GM12892 (cell line): ENCODE measurements around the gene MELTF.

Experiments used
- POLR2A ChIP-seq: IDR thresholded peaks from 2 replicates; pipeline ENCODE4 v1.6.1; 2011; ENCODE audit warnings: low read depth, low read length, control low read depth
- TAF1 ChIP-seq: IDR thresholded peaks from 2 replicates; pipeline ENCODE4 v1.6.1; 2011; ENCODE audit warnings: low read depth, mild to moderate bottlenecking, control low read depth, low read length, borderline replicate concordance

DNA sequence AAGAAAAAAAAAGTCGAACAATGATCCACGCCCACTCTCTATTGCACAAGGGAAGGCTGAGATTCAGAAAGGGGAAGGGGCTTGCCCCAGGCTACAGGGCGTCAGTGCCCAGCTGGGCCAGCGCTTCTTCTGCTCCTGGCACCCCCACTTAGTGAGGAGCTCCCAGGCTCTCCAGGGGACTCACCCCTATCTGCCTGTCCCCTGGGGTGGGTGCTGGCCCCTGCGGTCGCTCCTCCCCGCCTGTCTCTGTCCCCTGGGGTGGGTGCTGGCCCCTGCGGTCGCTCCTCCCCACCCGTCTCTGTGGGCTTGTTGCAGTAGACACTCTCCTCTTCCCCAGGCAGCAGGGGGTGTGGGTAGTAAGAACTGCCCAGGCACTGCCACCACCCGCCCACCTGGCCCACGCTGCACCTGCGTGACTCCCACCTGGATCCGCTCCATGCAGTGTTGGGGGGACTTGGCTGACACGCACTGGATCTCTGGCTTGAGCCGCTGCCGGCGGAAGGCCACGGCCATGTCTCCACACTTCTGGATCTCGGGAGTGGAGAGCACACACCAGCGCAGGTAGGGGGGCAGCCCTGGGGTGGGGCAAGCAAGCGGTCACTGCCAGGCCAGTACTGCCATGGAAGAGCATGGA is 14.6 kb downstream of the MELTF start:
- TF ChIP-seq TAF1 (no peak), POLR2A (no peak)
